Panc1 (cell line): ENCODE results near the gene B4GAT1. TPM values are rescaled to one million over a fixed set of nuclear protein-coding genes. Genes with fewer than 3 reads are reported as not detected.

ENCODE experiments used
- ATAC-seq: fragments of 200-7000 bp; cut with Tn5 transposase; 2 replicates; pipeline ENCODE4 v1.9.1; 2020; ENCODE audit warnings: mild to moderate bottlenecking, moderate library complexity
- BruUV-seq: library from RNA; stranded (reverse); fragments of 400-500 nt; replicated peaks from 2 replicates; lab custom pipeline; 2021; lab: Mats Ljungman, UMichigan
- CTCF ChIA-PET: fragments of 300-600 bp; sonication (Branson Sonifier 250); formaldehyde crosslinking; loops from one replicate; lab custom pipeline; 2022; ENCODE audit warnings: antibody characterized with exemption; lab: Charles Lee
- POLR2A ChIA-PET: fragments of 300-600 bp; sonication (Branson Sonifier 250); formaldehyde crosslinking; loops from one replicate; lab custom pipeline; 2022; ENCODE audit warnings: antibody characterized with exemption; lab: Charles Lee
- DNase-seq: peaks from one replicate; pipeline ENCODE4 v3.0.0-alpha.2; 2010; ENCODE audit warnings: low read depth, low spot score
- H3K27ac ChIP-seq: 2 replicates; pipeline ENCODE4 v1.5.1; 2011; ENCODE audit warnings: mild to moderate bottlenecking, low read length, inconsistent platforms
- H3K27me3 ChIP-seq: fragments of 200-500 bp; sonication (Bioruptor generic); 2 replicates; pipeline ENCODE4 v1.6.0; 2014; ENCODE audit warnings: low read length, inconsistent platforms; ENCODE audit not compliant: control insufficient read depth, insufficient read depth
- H3K36me3 ChIP-seq: fragments of 200-500 bp; sonication (Bioruptor generic); 2 replicates; pipeline ENCODE4 v1.5.1; 2014; ENCODE audit warnings: inconsistent platforms, mild to moderate bottlenecking, low read length, moderate library complexity; ENCODE audit not compliant: control insufficient read depth, insufficient read depth
- H3K4me1 ChIP-seq: 2 replicates; pipeline ENCODE4 v1.5.1; 2011; ENCODE audit warnings: inconsistent platforms, mild to moderate bottlenecking, low read length, moderate library complexity; ENCODE audit not compliant: control insufficient read depth, insufficient read depth
- H3K4me3 ChIP-seq, 2 experiments: 2 replicates each; pipeline ENCODE4 v1.5.1; 2011 to 2012; ENCODE audit warnings: low read depth in 2 of 2, low read length in 2 of 2, mild to moderate bottlenecking in 2 of 2, inconsistent platforms in 1 of 2, moderate library complexity in 1 of 2
- H3K9me3 ChIP-seq: fragments of 200-500 bp; sonication (Bioruptor generic); 2 replicates; pipeline ENCODE4 v1.5.1; 2014; ENCODE audit warnings: low read depth, mild to moderate bottlenecking, inconsistent platforms, low read length, moderate library complexity; ENCODE audit not compliant: control insufficient read depth, insufficient read depth
- CTCF ChIP-seq: fragments of 450-650 bp; IDR thresholded peaks from 2 replicates; pipeline ENCODE4 v1.5.1; 2017; ENCODE audit warnings: mild to moderate bottlenecking
- POLR2AphosphoS5 ChIP-seq: IDR thresholded peaks from 2 replicates; pipeline ENCODE4 v1.6.1; 2012; ENCODE audit warnings: mild to moderate bottlenecking, low read depth, low read length, moderate library complexity
- REST ChIP-seq, 2 experiments: IDR thresholded peaks; 2 replicates each; pipeline ENCODE4 v1.6.1; 2011 to 2012; ENCODE audit warnings: low read depth in 2 of 2, control low read depth in 1 of 2, low read length in 1 of 2, mild to moderate bottlenecking in 1 of 2, moderate library complexity in 1 of 2; ENCODE audit not compliant: insufficient read depth in 1 of 2
- SIN3A ChIP-seq: IDR thresholded peaks from 2 replicates; pipeline ENCODE4 v1.6.1; 2012; ENCODE audit warnings: low read depth, mild to moderate bottlenecking, low read length, moderate library complexity, borderline replicate concordance; ENCODE audit not compliant: insufficient read depth
- TCF7L2 ChIP-seq: IDR thresholded peaks from 2 replicates; pipeline ENCODE4 v1.6.1; 2011; ENCODE audit warnings: mild to moderate bottlenecking, low read depth, low read length, inconsistent platforms
- in situ Hi-C: cut with HindIII; loops from 2 replicates; pipeline ENCODE4 v1.10.0; 2016; ENCODE audit warnings: low sequenced_read_pairs, low pct_unique_long_range_greater_than_20kb
- intact Hi-C: fragments of 100-400 bp; cut with micrococcal nuclease; formaldehyde crosslinking; loops from one replicate; pipeline ENCODE4 v1.10.0; 2022; ENCODE audit not compliant: unreplicated experiment
- total RNA-seq: library from RNA; stranded (reverse); gene quantifications from one replicate; pipeline ENCODE4 v1.2.1, GENCODE V29; 2021; ENCODE audit not compliant: unreplicated experiment

Gene B4GAT1
- total RNA-seq, 1 experiment from 2014 or later, result 29.3 TPM

GRCh38 chr11:66391322-66391721 lies 43.9 kb upstream of the B4GAT1 start:
- BruUV-seq, result no TSS peak
- Histone ChIP-seq H3K4me3 (no peak overlapping the region), H3K27me3 (no peaks in the 10 kb centered on the region), H3K4me1 (0 out of 2 replicates have a peak, but pooled peaks cover 2% of the 10 kb centered on the region), H3K9me3 (no peaks in the 10 kb centered on the region), H3K36me3 (no peaks in the 10 kb centered on the region), H3K27ac (no peak overlapping the region)
- DNase-seq, result no peak
- in situ Hi-C loops, result no loop called here
- no peak for ATAC-seq
- POLR2A ChIA-PET, result interaction anchor here (0.6 kb wide), 1 partner anchor 603 kb away, joined by 8 read pairs; no protein-coding TSS in a partner anchor
- CTCF ChIA-PET, result interaction anchor here (0.6 kb wide), 1 partner anchor 41 kb away, joined by 5 read pairs; no protein-coding TSS in a partner anchor
- intact Hi-C loops, result no loop called here
- TF ChIP-seq CTCF (no peak), REST (IDR thresholded peaks at IDR 0.05; ENCODE audit: insufficient read depth in 1 of 2, low read depth in 2 of 2, low read length in 1 of 2) (no peak), SIN3A (no peak), TCF7L2 (no peak), POLR2AphosphoS5 (no peak)

GRCh38 chr11:66388780-66389386 lies 41.5 kb upstream of the B4GAT1 start:
- TF ChIP-seq POLR2AphosphoS5, result no peak
- no peak for TF ChIP-seq TCF7L2
- peak; percentile 95 for TF ChIP-seq CTCF
- TF ChIP-seq REST (IDR thresholded peaks at IDR 0.05; ENCODE audit: insufficient read depth in 1 of 2, low read depth in 2 of 2, low read length in 1 of 2), result no peak
- TF ChIP-seq SIN3A, result no peak

More at GRCh38 chr11:66388780-66389386, 41.5 kb upstream of the B4GAT1 start:
- 0 out of 2 replicates have a peak, but pooled peaks cover 5% of the 10 kb centered on the region for H3K4me1 ChIP-seq
- no peaks in the 10 kb centered on the region for H3K9me3 ChIP-seq
- intact Hi-C loops (no loop called here), in situ Hi-C loops (no loop called here)
- no TSS peak for BruUV-seq
- DNase-seq (no peak), ATAC-seq (peak; percentile 71)
- H3K4me3 ChIP-seq, result no peak overlapping the region
- no peaks in the 10 kb centered on the region for H3K36me3 ChIP-seq
- no peak overlapping the region for H3K27ac ChIP-seq
- ChIA-PET CTCF (interaction anchor here (0.6 to 1.7 kb wide), 9 partner anchors 9 to 718 kb away, joined by 3 to 9 read pairs (median 4); no protein-coding TSS in a partner anchor), POLR2A (interaction anchor here (0.7 kb wide), 1 partner anchor 36 kb away, joined by 7 read pairs; no protein-coding TSS in a partner anchor)
- H3K27me3 ChIP-seq, result no peaks in the 10 kb centered on the region
